Epidermal melanocyte (primary cell): Measurements from ENCODE around the gene FGD3.
"Not testable (repeated sequence)": the region's sequence is repeated elsewhere in the genome, so short reads cannot be mapped to it uniquely, and the experiment has no call there.

ENCODE experiments used
- DNase-seq: peaks from one replicate; pipeline ENCODE4 v3.0.0; 2011; ENCODE audit warnings: low spot score; ENCODE audit not compliant: insufficient read length

Gene FGD3

DNA sequence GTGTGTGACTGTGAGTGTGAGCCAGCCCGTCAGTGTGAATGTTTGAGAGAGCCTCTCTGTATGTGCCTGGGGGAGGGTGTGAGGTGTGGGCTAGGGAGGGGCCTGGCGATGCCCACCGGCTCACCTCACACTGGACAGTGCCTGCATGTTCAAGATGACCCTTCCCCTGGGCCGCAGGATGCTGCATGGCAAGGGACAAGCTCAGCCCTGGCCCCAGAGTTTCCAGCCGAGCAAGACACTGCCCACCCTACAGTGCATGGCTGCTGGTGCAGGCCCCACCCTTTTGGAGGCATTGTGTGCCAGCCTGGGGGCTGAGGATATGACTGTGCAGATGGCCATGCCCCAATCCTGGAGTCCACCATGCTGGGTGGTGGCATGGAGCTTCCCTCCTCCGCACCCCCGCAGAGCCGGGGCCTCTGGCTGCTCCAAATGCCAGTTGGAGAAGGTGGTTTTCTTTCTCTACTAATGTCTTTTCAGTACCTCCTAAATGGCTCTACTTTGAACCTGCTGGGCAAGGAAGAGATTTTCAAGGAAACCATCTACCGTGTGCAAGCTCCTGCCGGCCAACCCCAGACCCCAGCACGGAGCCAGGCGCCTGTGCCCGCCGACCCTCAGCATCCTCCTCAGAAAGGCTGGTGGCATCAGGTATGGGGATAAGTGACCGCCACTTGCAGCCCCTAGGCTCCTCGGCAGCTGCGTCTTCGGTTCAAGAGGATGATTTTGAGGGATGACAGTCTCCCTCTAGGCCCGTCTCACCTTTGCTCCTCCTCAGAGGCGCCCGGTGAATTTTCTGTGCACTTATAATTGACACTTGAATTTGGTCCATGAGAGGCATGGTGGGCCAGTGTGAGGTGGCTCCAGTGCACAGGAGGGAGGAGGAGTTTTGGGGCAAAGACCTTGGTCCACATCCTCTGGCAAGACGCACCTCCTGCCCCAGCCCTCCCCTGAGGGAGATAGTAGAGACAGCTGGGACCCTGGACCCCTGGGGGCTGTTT lies 27.7 kb downstream of the FGD3 start:
- no peak for DNase-seq

DNA sequence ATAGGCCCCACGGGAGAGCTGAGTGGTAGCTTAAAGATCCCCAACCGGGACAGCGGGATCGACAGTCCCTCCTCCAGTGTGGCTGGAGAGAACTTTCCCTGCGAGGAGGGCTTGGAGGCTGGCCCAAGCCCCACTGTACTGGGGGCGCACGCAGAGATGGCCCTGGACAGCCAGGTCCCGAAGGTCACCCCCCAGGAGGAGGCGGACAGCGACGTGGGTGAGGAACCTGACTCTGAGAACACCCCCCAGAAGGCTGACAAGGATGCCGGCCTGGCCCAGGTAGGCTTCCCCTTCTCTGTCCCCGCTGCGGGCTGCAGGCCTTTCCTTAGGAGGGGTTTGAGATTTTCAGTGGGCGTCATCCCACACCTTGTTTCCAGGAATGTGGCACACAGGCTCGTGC lies 29.1 kb downstream of the FGD3 start:
- no peak for DNase-seq

DNA sequence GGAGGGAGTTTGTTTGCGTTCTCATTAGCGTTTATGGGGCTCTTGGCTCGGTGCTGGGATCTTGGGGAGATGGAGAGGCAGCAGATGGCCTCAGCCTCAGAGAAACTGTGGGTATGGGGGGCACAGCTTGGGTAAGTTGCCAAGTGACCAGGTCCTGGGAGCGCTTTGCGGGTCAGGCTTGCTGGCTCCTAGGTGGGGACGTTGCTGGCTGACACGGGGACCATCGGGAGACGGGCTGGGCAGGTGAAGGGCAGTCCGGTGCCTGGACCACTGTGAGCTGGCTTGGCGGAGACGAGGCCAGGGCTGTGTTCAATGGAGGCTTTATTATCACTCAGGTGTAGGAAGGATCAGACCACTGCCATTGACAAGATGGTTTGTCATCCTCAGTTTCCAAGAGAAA lies 30.0 kb downstream of the FGD3 start:
- no peak for DNase-seq

DNA sequence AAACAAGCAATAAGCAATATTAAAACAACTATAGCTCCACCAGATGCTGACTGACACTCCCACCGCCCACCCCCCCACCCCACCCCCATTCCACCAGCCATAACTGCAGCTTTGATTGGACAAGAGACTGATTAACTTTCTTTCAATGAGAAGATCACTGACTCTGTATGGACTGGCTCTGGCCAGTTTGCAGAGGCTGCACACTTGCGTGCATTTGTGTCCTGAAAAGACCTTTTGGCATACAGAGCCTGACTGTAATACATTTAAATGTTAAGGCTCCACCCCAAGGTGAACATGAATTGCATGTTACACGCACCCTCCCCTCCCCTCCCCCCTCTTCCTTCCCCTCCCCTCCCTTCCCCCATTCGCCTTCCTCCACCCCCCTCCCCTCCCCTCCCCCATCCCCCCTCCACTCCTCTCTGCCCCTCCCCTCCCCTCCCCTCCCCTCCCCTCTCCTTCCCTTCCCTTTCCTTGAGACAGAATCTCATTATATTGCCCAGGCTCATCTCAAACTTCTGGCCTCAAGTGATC lies 31.1 kb downstream of the FGD3 start:
- no peak for DNase-seq

DNA sequence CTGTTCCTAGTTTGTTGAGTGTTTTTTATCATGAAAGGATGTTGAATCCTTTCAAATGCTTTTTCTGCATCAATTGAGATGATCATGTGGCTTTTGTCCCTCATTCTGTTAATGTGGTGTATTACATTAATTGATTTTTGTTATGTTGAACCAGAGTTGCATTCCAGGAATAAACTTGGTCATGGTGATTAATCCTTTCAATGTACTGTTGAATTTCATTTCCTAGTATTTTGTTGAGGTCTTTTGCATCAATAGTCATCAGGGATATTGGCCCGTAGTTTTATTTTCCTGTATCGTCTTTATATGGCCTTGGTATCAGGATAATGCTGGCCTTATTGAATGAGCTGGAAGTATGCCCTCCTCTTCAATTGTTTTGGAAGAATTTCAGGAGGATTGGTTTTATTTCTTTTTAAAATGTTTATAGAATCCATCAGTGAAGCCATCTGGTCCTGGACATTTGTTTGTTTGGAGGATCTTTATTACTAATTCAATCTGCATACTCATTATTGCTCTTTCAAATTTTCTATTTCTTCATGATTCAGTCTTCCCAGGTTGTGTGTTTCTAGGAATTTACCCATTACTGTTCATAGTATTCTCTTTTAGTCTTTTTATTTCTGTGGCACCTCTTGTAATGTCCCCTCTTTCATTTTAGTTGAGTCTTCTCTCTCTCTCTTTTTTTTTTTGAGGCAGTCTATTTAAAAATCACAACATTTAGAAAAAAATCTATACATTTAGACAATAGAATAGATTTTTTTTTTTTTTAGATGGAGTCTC lies 32.1 kb downstream of the FGD3 start:
- no peak for DNase-seq

DNA sequence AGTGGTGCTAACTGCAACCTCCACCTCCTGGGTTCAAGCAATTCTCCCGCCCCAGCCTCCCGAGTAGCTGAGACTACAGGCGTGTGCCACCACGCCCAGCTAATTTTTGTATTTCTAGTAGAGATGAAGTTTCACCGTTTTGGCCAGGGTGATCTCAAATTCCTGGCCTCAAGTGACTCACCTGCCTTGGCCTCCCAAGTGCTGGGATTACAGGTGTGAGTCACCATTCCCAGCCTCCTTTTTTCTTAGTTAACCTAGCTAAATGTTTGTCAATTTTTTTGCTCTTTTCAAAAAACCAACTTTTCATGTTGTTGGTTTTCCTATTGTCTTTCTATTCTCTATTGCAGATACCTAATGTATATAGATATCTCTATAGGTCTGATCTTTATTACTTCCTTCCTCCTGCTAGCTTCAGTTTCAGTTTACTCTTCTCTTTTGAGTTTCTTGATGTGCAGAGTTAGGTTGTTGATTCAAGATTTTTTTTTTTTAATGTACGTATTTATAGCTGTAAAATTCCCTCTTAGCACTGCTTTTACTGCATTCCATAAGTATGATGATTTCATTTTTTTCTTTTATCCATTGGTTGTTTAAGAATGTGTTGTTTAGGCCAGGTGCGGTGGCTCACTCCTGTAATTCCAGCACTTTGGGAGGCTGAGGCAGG lies 32.9 kb downstream of the FGD3 start:
- DNase-seq: no peak

DNA sequence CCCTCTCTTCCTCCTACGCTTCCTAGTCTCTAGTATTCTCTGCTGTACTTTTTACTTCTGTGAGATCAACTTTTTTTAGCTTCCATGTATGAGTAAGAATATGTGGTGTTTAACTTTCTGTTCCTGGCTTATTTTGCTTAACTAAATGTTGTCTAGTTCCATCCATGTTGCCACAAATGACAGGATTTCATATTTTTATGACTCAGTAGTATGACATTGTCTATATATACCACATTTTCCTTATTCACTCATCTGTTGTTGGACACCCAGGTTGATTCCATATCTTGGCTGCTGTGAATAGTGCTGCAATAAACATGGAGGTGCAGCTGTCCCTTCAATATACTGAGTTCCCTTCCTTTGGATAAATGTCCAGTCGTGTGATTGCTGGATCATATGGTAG lies 34.8 kb downstream of the FGD3 start:
- DNase-seq: no peak

DNA sequence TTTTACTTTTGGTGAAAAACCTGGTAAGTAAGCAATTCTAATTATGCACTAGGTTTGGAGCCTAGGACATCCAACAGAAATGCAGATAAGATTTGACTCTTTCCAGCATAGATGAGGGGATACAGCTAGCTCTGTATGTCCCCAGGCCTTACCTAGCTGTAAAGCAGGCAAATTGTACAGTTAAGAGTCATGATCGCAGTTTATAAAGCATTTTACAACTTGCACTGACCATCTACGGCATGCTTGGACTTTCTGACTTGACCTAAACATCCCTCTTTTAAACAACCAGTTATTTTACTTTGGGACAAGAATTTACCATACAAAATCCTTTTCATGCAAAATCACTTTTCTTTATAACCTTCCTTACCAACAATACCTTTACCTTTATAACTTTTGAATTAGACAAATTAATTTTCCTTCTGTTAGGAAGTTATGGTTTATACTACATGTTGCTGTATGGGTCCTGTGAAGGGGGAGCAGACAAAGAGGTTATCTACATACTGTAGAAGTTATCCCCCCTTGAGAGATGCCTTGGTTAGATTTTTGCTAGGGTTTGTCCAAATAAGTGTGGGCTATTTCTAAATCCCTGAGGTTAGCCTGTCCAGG lies 36.8 kb downstream of the FGD3 start:
- DNase-seq: no peak

DNA sequence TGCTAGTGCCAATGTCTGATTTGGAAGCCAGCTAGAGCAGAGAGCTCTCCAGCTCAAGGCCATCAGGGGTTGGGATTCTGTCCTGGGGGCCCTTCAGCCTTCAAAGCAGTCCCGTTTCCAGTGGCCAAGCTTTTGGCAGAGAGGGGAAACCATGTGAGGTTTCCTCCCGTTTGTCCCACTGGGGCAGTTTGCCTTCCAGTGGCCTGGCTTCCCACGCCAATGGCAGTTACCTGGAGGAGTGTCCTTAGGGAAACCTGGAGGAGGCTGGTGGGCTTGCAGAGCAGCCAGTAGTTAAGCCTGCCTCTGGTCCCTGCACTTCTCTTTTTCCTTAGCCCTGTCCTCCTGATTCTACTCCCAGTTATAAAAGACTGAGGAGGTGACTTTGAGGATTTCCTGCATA lies 37.7 kb downstream of the FGD3 start:
- DNase-seq: no peak

DNA sequence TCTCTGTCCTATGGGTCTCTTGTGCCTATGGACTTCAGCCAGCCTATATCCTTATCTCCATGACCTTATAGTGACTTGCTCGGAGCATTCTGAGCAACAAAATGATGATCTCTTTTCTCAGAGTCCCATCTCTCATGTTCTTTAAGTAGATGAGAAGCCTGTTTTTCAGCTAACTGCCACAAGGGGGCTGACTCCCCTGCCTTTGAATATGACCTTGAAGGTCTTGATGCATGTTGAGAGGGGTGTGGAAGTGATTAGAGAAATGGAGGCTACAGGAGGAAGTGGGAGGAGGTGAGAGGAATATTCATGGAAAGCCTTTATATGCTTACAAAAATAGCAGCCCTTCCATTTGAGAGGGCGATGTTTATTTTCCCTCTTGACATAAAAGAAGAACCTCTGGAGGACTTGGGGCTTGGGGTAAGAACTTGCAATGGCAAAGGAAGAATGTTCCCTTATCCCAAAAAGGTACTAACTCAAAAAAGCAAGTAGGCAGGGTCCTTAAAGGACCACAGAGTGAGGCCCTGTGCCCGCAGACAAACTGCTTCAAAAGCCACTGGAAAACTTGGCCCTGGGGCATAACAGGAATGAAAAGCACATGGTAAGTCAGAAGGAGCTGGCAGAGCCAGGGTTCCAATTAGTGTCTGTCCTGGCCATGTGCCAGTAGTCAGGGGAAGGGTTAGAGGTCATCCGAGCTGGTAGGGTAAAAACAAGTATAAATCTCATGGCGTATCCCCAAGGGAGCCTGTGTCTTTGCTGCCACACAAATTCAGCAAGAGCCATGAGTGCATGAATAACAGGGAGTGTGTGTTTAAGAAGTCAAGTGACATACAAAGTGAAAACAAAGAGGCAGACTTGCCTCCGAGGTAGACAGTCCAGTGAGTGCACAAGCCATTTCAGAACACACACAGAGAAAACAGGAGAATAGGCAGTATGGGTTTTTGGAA lies 39.1 kb downstream of the FGD3 start:
- DNase-seq: no peak

DNA sequence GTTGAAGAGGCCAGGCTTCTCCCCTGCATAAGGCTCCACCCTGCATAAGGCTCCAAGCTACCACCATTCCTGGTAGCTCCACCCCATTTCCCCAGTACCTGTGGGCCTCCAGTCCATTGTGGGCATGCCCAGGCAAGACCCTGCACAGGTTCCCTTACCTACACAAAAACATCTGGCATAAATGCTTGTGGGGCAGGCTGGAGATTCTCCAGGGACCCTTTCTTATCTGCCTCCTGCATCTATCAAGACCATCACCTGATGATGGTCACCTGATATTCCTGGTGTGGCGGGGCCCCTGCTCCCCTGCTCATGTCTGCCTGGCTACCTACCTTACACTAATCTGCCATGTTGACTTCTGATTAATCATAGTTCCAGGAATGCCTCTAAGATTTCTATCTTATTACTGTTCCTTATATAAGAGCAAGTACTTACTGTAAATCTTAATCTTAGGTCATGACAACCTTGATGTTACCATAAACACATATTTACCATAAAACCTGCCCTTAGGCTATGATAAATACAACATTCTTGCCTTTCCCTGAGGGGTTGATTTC lies 41.0 kb downstream of the FGD3 start:
- DNase-seq: no peak

DNA sequence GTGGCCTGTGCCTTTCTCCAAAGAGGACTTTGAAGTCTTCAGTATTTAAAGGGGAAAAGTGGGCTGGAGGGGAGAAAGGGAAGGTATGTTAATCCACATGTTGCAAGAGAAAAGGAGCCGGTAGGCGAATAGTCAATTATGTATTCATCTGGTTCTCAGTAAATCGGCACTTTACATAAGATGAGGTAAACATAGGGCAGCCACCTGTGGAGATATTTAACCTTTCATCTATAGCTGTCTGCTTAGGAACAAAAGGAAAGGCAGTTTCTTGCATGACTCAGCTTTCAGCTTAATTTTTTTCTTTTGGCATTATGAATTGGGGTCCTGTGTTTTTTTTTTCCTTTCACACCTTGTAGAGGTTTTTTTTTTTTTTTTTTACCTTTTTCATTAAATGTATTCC lies 42.2 kb downstream of the FGD3 start:
- no peak for DNase-seq

DNA sequence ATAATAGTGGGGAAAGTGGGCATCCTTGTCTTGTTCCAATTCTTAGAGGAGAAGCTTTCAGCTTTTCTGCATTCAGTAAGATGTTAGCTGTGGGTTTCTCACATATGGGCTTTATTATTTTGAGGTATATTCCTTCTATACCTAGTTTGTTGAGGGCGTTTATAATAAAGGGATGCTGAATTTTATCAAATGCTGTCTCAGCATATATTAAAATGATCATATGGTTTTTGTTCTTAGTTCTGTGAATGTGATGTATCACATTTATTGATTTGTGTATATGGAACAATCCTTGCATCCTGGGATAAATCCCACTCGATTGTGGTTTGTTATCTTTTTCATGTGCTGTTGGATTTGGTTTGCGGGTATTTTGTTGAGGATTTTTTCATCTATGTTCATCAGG lies 43.1 kb downstream of the FGD3 start:
- DNase-seq: no peak

DNA sequence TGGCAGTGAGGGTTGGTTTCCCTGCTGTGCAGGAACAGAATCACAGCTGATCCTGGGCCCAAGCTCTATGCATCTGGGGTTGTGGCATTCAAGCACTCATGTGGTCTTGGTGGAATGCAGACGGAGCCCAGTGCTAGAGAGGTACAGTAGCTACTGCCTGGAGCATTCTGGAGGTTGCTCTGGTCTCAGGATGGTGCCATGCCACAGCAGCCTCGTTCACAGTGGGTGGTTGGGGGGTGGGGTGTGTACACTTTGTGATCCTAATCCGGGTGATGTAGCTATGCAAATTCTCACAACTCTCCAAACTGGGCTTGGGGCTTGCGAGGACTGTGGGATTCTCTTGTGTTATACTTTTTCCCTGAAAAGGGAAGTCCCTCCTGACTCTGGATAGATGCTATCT lies 45.2 kb downstream of the FGD3 start:
- DNase-seq: no peak

DNA sequence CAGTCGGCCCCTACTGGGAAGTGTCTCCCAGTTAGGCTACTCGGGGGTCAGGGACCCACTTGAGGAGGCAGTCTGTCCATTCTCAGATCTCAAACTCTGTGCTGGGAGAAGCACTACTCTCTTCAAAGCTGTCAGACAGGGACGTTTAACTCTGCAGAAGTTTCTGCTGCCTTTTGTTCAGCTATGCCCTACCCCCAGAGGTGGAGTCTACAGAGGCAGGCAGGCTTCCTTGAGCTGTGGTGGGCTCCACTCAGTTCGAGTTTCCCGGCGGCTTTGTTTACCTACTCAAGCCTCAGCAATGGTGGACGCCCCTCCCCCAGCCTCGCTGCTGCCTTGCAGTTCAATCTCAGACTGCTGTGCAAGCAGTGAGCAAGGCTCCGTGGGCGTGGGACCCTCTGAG lies 51.5 kb downstream of the FGD3 start:
- DNase-seq: not testable (repeated sequence)

DNA sequence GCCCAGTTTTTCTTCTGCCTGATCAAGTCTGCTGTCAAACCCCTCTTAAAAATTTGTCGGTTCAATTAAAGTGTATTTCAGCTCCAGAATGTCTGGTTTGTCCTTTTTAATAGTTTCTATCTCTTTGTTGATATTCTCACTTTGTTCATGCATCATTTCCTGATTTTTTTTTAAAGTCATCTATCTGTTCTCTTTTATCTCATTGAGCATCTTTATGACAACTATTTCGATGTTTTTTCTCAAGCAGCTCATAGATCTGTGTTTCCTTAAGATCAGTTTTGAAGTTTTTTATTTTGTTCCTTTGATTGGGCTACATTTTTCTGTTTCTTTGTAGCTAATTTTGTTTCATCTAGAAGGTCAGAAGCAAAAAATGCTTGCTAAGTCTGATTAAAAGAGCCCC lies 53.7 kb downstream of the FGD3 start:
- no peak for DNase-seq

DNA sequence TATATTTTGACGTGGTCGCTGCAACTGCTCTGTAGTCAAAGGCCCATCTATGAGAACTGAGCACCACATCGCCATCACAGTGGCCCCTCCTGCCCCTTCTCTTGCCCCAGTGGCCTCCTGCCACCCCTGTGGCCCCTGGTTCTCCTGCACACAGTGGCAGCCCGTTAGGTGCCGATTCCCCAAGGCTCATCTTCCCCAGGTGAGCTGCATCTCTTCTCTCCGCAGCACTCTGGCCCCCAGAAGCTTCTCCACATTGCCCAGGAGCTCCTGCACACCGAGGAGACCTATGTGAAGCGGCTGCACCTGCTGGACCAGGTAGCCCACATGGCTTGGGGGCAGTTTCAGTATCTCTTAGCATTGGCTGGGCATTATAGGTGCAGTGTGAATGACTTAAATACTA lies 55.4 kb downstream of the FGD3 start:
- DNase-seq: no peak

DNA sequence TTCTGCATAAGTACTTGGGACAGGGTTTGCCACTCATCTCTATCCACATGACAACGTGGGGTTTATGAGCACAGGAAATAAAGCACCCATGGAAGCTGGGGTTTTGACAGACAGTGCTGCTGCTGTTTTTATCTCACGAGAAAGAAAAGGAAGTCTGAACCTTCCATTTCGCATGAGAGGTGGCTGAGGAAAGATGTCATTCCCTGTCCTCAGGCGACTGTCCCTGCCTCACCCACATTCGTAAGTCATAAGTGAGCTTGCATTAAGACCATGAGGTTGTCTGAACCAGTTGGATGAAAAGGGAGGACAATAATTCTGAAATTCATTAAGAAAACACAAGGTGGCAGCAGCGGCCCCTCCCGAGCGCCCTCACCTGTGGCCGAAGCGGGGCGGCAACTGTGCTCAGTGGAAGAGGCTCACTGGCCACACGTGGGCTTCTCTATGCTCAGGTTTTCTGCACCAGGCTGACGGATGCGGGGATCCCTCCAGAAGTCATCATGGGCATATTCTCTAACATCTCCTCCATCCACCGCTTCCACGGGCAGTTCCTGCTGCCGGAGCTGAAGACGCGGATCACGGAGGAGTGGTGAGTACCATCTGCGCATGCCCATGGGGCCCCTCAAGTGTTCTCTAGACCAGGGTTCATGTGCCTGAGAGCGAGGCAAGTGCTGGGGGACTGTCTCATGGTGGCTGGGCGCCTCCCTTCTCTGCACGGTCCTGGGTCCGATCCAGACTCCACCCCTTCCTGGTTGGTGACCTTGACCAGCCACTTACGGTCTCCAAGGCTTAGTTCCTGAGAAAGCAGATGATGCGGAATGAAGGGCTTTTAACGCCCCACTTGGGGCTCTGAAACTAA lies 56.5 kb downstream of the FGD3 start:
- DNase-seq: no peak

DNA sequence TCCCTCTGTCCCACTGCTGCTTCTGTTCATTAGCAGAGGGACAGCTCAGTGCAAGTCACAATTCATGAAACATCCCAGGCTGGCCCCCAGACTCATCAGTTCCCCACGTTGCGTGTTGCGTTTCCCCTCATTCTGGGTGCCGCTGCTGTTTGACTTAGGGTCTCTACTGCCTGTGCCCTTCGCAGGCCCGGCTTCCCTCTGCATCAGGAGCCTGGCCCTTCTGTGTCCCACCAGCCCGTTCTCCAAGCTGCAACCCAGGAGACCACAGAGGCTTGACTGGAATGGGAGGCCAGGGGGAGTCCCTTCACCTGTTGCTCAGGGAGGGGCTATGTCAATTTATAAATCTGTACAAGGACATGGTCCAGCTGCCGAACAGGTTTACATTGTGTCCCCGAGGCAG lies 57.2 kb downstream of the FGD3 start:
- no peak for DNase-seq
